Renal cortical epithelial cell (primary cell): ENCODE results near the gene RNU2-1. TPM values are rescaled to one million over a fixed set of nuclear protein-coding genes. Genes with fewer than 3 reads are reported as not detected.
A peak's percentile ranks its signal among the peaks of the same experiment; 100 is the strongest.
"Not testable (repeated sequence)": the region's sequence is repeated elsewhere in the genome, so short reads cannot be mapped to it uniquely, and the experiment has no call there.

Source experiments
- DNase-seq: peaks from one replicate; pipeline ENCODE4 v3.0.0-alpha.2; 2011; ENCODE audit warnings: low read depth
- total RNA-seq: library from RNA; depleted of rRNA; stranded (reverse); fragments of >200 nt; gene quantifications from 2 replicates; pipeline ENCODE4 v1.2.3, GENCODE V29; 2014

Gene RNU2-1
- total RNA-seq, 1 donor from 2014 or later, result not detected

DNA sequence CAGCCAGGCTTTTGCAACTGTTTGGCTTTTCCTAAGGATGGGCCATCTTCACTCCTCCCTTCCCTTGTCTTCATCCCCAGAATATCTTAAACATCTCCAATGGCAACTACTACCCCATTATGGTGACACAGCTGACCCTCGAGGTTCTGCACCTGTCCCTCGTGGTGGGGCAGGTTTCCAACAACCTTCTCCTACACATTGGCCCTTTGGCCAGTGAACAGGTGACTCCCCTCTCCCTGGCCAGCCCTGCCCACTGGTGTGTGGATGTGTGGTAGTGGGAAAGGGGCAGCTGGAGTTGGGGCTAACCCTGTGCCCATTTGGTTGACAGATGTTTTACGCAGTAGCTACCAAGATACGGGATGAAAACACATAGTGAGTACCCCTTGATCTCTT lies 17.4 kb downstream of the RNU2-1 start:
- no peak for DNase-seq

DNA sequence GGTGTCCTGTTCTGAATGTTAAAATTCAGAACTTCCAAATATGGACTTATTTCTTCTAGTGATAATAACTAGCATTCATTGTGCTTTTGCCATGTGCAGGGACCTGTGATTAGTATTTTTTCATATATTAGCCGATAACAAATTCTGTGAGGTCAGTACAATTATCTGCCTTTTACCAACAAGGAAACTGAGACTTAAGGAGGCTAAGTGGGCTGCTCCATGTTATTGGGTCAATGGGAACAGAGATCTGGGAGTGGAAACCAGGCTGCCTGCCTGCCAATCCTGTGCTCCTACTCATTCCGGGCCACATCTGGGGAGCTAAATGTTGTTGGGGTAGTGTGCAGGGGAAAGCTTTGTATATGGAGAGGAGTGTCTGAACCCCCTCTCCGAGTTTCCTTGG lies 18.4 kb downstream of the RNU2-1 start:
- no peak for DNase-seq

DNA sequence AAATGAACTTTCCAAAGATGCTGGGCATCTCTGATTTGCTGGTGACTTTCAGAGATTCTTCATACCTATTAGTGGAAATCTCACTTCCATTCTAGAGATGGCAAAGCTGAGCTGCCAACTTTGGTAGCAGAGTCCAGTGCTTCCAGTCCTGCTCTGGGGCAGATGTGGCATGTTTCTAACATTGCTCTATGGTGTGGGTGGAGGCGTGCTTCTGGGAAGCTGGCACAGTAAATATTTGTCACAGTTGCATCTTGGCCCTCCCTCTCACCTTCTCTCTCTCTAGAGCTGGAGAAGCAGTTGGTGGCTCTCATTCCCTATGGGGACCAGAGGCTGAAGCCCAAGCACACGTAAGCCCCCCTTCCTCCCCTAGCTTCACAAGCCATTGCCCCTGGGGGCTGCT lies 20.2 kb downstream of the RNU2-1 start:
- no peak for DNase-seq

GRCh38 chr17:43212641-43213490 lies 20.9 kb downstream of the RNU2-1 start:
- DNase-seq, result no peak

GRCh38 chr17:43211480-43212402 lies 22.0 kb downstream of the RNU2-1 start, which contains the start of gene TMEM106A:
Gene TMEM106A, plus strand, starts transcription at chr17:43211875. Its CDS starts 1,167 bp downstream, at chr17:43213042.
- DNase-seq, result peak; percentile 73

DNA sequence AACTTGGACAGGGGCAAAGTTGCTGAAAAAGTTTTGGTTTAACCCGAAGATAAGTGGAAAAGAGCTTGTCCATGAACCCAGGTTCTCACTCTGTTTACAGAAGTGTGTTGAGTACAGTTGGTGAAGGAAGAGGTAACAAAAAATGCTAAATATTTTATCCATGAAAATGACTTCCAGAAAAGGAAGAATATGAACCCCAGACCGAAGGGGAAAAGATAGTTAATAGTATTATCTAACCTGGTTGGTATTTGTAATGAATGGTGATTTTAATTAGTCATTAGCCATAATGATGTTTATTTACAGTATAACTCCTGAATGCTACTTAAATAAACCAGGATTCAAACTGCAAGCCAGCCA lies 22.7 kb downstream of the RNU2-1 start:
- no peak for DNase-seq

GRCh38 chr17:43210576-43210975 lies 23.2 kb downstream of the RNU2-1 start:
- no peak for DNase-seq

- DNase-seq, result not testable (repeated sequence)
Observed at GRCh38 chr17:43203013-43203412, 30.8 kb downstream of the RNU2-1 start.

GRCh38 chr17:43200127-43200526 lies 33.6 kb downstream of the RNU2-1 start:
- no peak for DNase-seq

DNA sequence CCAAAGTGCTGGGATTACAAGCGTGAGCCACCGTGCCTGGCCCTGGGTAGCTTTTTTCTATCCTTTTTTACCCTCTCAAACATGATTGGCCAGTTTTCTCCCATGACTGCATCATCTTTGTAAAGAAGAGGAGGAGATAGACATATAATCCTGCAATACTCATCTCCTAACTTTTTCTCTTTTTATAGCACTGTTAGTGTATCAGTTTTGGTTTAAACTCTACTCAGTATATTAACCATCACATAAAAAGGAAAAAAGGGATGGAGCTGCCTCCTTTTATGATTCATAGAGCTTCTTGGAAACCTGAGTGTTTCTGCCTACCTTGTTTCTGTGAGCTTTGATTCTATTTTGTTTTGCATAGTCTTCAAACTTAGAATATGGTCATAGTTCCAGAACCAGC lies 34.1 kb downstream of the RNU2-1 start:
- no peak for DNase-seq

DNA sequence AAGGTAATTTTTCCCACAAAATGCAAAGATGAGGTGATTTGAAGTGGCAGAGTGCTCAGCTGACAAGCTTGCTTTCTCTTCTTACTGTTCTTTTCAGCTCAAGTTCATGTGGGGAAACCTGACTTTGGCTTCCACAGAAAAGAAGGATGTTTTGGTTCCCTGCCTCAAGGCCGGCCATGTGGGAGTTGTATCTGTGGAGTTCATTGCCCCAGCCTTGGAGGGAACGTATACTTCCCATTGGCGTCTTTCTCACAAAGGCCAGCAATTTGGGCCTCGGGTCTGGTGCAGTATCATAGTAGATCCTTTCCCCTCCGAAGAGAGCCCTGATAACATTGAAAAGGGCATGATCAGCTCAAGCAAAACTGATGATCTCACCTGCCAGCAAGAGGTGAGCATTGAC lies 40.5 kb downstream of the RNU2-1 start:
- no peak for DNase-seq

DNA sequence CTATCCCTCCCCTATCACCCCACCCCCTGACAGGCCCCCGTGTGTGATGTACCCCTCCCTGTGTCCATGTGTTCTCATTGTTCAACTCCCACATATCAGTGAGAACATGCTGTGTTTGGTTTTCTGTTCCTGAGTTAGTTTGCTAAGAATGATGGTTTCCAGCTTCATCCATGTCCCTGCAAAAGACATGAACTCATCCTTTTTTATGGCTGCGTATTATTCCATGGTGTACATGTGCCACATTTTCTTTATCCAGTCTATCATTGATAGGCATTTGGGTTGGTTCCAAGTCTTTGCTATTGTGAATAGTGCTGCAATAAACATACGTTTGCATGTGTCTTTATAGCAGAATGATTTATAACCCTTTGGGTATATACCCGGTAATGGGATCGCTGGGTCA lies 47.1 kb downstream of the RNU2-1 start:
- DNase-seq, result not testable (repeated sequence)

DNA sequence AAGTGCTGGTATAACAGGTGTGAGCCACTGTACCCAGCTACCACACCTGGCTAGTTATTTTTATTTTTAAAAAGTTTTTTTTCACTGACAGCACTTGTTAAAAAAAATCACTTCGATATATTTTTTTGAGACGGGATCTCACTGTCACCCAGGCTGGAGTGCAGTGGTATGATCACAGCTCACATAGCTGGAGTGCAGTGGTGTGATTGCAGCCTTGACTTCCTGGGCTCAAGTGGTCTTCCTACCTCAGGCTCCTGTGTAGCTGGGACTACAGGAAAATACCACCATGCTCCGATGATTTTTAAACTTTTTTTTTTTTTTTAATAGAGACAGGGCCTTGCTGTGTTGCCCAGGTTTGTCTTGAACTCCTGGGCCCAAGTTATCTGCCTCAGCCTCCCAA lies 49.9 kb downstream of the RNU2-1 start:
- no peak for DNase-seq

Other genes with a start within 250 kb of the RNU2-1 start
- 476 and 871 TPM in 2 replicates for gene RPL27, start 235.6 kb downstream of the RNU2-1 start, total RNA-seq
- gene IFI35, start 227.2 kb downstream of the RNU2-1 start, total RNA-seq, result 14.9 and 42.4 TPM in 2 replicates
- 150 and 204 TPM in 2 replicates for gene VAT1, start 211.6 kb downstream of the RNU2-1 start, total RNA-seq
- 0.65 and 0.69 TPM in 2 replicates for gene RND2, start 208.7 kb downstream of the RNU2-1 start, total RNA-seq
- 8.8 and 14.9 TPM in 2 replicates for gene BRCA1, start 108.6 kb downstream of the RNU2-1 start, total RNA-seq
- 73.6 and 141 TPM in 2 replicates for gene NBR1, start 62.8 kb downstream of the RNU2-1 start, total RNA-seq
- 2.3 and 2.4 TPM in 2 replicates for gene TMEM106A, start 22.1 kb downstream of the RNU2-1 start, total RNA-seq
- gene CCDC200, start 5.4 kb downstream of the RNU2-1 start, total RNA-seq, result not detected in 2 replicates
- gene ARL4D, start 165.0 kb upstream of the RNU2-1 start, total RNA-seq, result 17.2 and 26.5 TPM in 2 replicates
- 29.3 and 57.4 TPM in 2 replicates for gene DHX8, start 250.0 kb upstream of the RNU2-1 start, total RNA-seq